Chondrocyte (in vitro differentiated cells): ENCODE measurements around the gene CDH6. TPM values are rescaled to one million over a fixed set of nuclear protein-coding genes. Genes with fewer than 3 reads are reported as not detected.

Source experiments
- DNase-seq: peaks from one replicate; pipeline ENCODE4 v3.0.0; 2021; ENCODE audit warnings: mixed read lengths, low spot score
- H3K27ac Mint-ChIP-seq: one replicate; pipeline ENCODE4 v1.8.0; 2021; ENCODE audit warnings: mild to moderate bottlenecking, moderate library complexity, mixed read lengths; ENCODE audit not compliant: unreplicated experiment
- H3K27me3 Mint-ChIP-seq: 2 replicates; pipeline ENCODE4 v1.8.0; 2021; ENCODE audit warnings: low read depth, mixed read lengths
- H3K36me3 Mint-ChIP-seq: 2 replicates; pipeline ENCODE4 v1.8.0; 2021; ENCODE audit warnings: low read depth, mixed read lengths
- H3K4me1 Mint-ChIP-seq: 2 replicates; pipeline ENCODE4 v1.8.0; 2021; ENCODE audit warnings: low read depth, mild to moderate bottlenecking, mixed read lengths
- H3K4me3 Mint-ChIP-seq: one replicate; pipeline ENCODE4 v1.8.0; 2021; ENCODE audit warnings: mild to moderate bottlenecking, moderate library complexity, mixed read lengths; ENCODE audit not compliant: unreplicated experiment
- H3K9me3 Mint-ChIP-seq: 2 replicates; pipeline ENCODE4 v1.8.0; 2021; ENCODE audit warnings: low read depth, mixed read lengths
- CTCF ChIP-seq: fragments of 200-600 bp; sonication (generic); IDR thresholded peaks from 2 replicates; pipeline ENCODE4 v1.5.0; 2021; ENCODE audit warnings: antibody characterized with exemption, mild to moderate bottlenecking, moderate library complexity
- total RNA-seq: library from RNA; stranded (reverse); gene quantifications from 3 replicates; pipeline ENCODE4 v1.2.1, GENCODE V29; 2021

Gene CDH6
- total RNA-seq, 1 donor from 2014 or later = 50.7 TPM

- H3K4me1 Mint-ChIP-seq = no peaks in the 10 kb centered on the region
- TF ChIP-seq CTCF = no peak
Observed at GRCh38 chr5:31343946-31344345, 150.5 kb downstream of the CDH6 start.

DNA sequence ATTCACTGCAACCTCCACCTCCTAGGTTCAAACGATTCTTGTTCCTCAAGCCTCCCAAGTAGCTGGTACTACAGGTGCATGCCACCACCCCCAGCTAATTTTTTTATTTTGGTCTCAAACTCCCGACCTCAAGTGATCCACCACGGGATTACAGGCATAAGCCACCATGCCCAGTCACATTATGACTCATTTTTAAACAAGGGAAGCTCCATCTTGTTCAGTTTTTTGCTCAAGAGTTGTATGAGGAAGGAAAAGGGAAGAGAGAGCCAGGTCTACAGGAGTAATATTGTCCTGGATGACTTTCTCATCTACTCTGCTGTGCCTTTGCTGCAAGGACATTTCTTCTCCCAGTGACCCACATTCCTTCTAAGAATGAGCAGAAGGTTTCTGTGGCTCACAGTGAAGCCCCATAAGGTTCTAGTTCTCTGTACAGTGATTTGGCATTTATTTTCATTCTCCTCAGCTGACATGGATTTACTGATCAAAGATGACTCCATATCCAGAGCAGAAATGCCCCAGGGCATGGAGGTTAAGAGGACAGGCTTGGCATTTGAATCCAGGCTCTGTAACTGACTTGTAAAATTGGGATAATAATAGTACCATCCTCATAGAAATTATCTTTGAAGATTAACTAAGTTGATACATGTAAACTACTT, 153.5 kb downstream of the CDH6 start:
- H3K27me3 Mint-ChIP-seq = no peaks in the 10 kb centered on the region

More at GRCh38 chr5:31343946-31344345, 150.5 kb downstream of the CDH6 start:
- Mint-ChIP-seq H3K4me3 (no peak overlapping the region), H3K36me3 (no peaks in the 10 kb centered on the region), H3K27ac (no peak overlapping the region), H3K9me3 (peaks cover 7% of the 10 kb centered on the region), H3K27me3 (no peaks in the 10 kb centered on the region)
- DNase-seq = no peak

GRCh38 chr5:31347552-31347905, 154.0 kb downstream of the CDH6 start:
- no peak overlapping the region for H3K27ac Mint-ChIP-seq
- H3K4me1 Mint-ChIP-seq = no peaks in the 10 kb centered on the region

More for the DNA sequence above, 153.5 kb downstream of the CDH6 start:
- TF ChIP-seq CTCF = no peak
- peaks cover 7% of the 10 kb centered on the region for H3K9me3 Mint-ChIP-seq
- no peak for DNase-seq
- no peaks in the 10 kb centered on the region for H3K36me3 Mint-ChIP-seq
- no peaks in the 10 kb centered on the region for H3K4me1 Mint-ChIP-seq
- no peak overlapping the region for H3K27ac Mint-ChIP-seq
- no peak overlapping the region for H3K4me3 Mint-ChIP-seq

DNA sequence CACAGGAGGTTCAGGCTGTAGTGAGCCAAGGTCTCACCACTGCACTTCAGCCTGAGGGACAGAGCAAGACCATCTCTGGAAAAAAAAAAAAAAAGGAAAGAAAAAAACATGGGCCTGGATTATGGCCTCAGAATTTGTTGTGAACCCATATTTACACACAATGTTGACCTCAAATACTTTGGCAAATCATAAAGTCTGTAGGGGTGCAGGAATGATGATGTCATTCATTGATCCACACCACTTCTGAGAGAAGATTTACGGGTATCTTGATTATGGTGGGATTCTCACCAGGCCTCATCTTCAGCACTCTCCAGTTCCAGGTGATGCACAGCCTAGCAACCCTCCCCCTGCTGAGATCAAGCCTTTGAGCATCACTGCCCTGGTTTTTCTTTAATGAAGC, 156.9 kb downstream of the CDH6 start:
- no peaks in the 10 kb centered on the region for H3K9me3 Mint-ChIP-seq
- TF ChIP-seq CTCF = no peak
- no peak for DNase-seq
- H3K27ac Mint-ChIP-seq = no peak overlapping the region
- no peak overlapping the region for H3K4me3 Mint-ChIP-seq
- no peaks in the 10 kb centered on the region for H3K36me3 Mint-ChIP-seq
- H3K27me3 Mint-ChIP-seq = peaks cover 2% of the 10 kb centered on the region
- no peaks in the 10 kb centered on the region for H3K4me1 Mint-ChIP-seq

More at GRCh38 chr5:31347552-31347905, 154.0 kb downstream of the CDH6 start:
- peaks cover 3% of the 10 kb centered on the region for H3K9me3 Mint-ChIP-seq
- TF ChIP-seq CTCF = no peak
- no peaks in the 10 kb centered on the region for H3K36me3 Mint-ChIP-seq
- H3K27me3 Mint-ChIP-seq = peaks cover 2% of the 10 kb centered on the region
- no peak overlapping the region for H3K4me3 Mint-ChIP-seq
- no peak for DNase-seq

DNA sequence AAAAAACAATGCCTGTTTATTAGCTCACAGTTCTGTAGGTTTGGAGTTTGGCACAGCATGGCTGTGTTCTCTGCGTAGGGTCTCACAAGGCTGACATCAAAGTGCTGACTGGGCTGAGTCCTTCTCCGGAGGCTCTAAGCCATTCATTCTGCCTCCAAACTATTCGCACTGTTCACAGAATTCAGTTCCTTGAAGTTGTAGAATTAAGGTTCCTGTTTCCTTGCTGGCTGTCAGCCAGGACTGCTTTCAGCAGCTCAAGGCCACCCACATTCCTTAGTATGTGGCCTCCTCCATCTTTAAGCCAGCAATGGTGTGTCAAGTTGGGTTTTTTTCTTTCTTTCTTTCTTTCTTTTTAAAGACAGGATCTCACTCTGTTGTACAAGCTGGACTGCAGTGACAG, 161.9 kb downstream of the CDH6 start:
- no peak for DNase-seq
- no peak for TF ChIP-seq CTCF
- H3K36me3 Mint-ChIP-seq = no peaks in the 10 kb centered on the region
- H3K4me3 Mint-ChIP-seq = no peak overlapping the region
- H3K9me3 Mint-ChIP-seq = peaks cover 3% of the 10 kb centered on the region
- H3K27ac Mint-ChIP-seq = no peak overlapping the region
- H3K27me3 Mint-ChIP-seq = peaks cover 2% of the 10 kb centered on the region
- H3K4me1 Mint-ChIP-seq = no peaks in the 10 kb centered on the region
